Stimulated activated CD4-positive, alpha-beta T cell treated with anti-CD3 and anti-CD28 coated beads, TNF-alpha, amount 100 ng/mL, for 1 hour (primary cell): ENCODE data around the gene TTLL7.
"Not testable (repeated sequence)": the region's sequence is repeated elsewhere in the genome, so short reads cannot be mapped to it uniquely, and the experiment has no call there.

Experiments
- DNase-seq, 3 donors: peaks; one replicate each; pipeline ENCODE4 v3.0.0-alpha.2; 2020; ENCODE audit warnings: low read depth in 3 of 3, low spot score in 1 of 3

TTLL7 gene

GRCh38 chr1:83932281-83932680, 66.7 kb downstream of the TTLL7 start:
- no peak for DNase-seq

- no peak for DNase-seq
Observed at GRCh38 chr1:83931658-83932253, 67.2 kb downstream of the TTLL7 start.

- DNase-seq: no peak
Observed at GRCh38 chr1:83929184-83929583, 69.7 kb downstream of the TTLL7 start.

- no peak for DNase-seq
Observed at GRCh38 chr1:83928396-83928795, 70.5 kb downstream of the TTLL7 start.

GRCh38 chr1:83927701-83928100, 71.2 kb downstream of the TTLL7 start:
- DNase-seq: no peak

GRCh38 chr1:83927061-83927460, 71.9 kb downstream of the TTLL7 start:
- no peak for DNase-seq

- DNase-seq: no peak
Observed at GRCh38 chr1:83923553-83923952, 75.4 kb downstream of the TTLL7 start.

GRCh38 chr1:83922431-83922830, 76.5 kb downstream of the TTLL7 start:
- DNase-seq: no peak

GRCh38 chr1:83920320-83920719, 78.6 kb downstream of the TTLL7 start:
- no peak for DNase-seq

GRCh38 chr1:83919872-83920271, 79.1 kb downstream of the TTLL7 start:
- DNase-seq: no peak

GRCh38 chr1:83918688-83919285, 80.1 kb downstream of the TTLL7 start:
- DNase-seq: no peak

- DNase-seq: no peak
Observed at GRCh38 chr1:83917959-83918358, 81.0 kb downstream of the TTLL7 start.

GRCh38 chr1:83916094-83916493, 82.8 kb downstream of the TTLL7 start:
- DNase-seq: not testable (repeated sequence)

- no peak for DNase-seq
Observed at GRCh38 chr1:83912876-83913275, 86.1 kb downstream of the TTLL7 start.

- no peak for DNase-seq
Observed at GRCh38 chr1:83910461-83910860, 88.5 kb downstream of the TTLL7 start.

GRCh38 chr1:83909687-83910086, 89.2 kb downstream of the TTLL7 start:
- DNase-seq: no peak

- DNase-seq: no peak
Observed at GRCh38 chr1:83905315-83905907, 93.5 kb downstream of the TTLL7 start.

GRCh38 chr1:83901547-83902155, 97.3 kb downstream of the TTLL7 start:
- DNase-seq: no peak

GRCh38 chr1:83900524-83900923, 98.4 kb downstream of the TTLL7 start:
- no peak for DNase-seq

- DNase-seq: no peak
Observed at GRCh38 chr1:83897516-83897915, 101.4 kb downstream of the TTLL7 start.

- DNase-seq: no peak
Observed at GRCh38 chr1:83896299-83896698, 102.6 kb downstream of the TTLL7 start.

- DNase-seq: no peak
Observed at GRCh38 chr1:83889707-83890106, 109.2 kb downstream of the TTLL7 start.
